GM21367 (cell line): Measurements from ENCODE around the gene IFNG-AS1.
A peak's percentile ranks its signal among the peaks of the same experiment; 100 is the strongest.

Source experiments
- ATAC-seq: cut with Tn5 transposase; IDR thresholded peaks from one replicate; pipeline ENCODE4 v1.9.1; 2021; ENCODE audit not compliant: unreplicated experiment

The IFNG-AS1 gene

DNA sequence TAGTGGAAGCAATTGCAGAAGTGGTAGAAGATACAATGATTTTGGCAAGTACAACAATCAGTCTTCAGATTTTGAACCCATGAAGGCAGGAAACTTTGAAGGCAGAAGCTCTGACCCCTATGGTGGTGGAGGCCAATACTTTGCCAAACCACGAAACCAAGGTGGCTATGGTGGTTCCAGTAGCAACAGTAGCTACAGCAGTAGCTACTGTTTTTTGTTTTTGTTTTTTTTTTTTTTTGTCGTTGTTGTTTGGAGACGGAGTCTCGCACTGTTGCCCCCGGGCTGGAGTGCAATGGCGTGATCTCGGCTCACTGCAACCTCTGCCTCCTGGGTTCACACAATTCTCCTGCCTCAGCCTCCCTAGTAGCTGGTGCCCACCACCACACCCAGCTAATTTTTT lies 47.4 kb downstream of the IFNG-AS1 start:
- ATAC-seq: no peak

DNA sequence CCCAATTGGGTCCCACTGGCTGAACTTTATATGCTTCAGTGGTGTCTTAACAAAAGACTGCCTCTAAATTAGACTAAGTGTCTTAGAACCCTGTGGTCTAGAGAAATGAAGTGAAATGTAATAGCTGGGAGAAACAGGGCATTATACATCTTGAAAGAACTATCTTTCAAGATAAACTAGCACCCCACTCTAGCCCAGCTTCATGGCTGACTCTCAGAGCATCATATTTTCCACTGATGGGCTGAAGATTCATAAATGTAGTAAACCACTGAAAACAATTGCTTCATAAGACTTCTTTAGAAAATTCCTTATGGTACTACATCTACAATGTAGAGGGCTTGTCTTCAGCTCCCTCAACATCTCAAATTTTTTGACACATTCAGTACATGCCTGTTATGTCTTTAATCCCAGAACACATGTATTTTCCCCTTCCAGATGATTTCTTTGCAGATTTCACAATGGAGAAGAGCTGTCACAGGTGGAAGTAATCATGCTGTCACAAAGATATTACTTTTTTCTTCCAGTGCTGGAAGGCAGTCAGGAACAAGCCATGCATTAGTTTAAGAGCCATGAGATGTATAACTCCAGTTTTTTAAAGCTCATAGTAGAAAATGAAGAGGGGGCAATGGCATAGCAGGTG lies 48.5 kb downstream of the IFNG-AS1 start:
- no peak for ATAC-seq

DNA sequence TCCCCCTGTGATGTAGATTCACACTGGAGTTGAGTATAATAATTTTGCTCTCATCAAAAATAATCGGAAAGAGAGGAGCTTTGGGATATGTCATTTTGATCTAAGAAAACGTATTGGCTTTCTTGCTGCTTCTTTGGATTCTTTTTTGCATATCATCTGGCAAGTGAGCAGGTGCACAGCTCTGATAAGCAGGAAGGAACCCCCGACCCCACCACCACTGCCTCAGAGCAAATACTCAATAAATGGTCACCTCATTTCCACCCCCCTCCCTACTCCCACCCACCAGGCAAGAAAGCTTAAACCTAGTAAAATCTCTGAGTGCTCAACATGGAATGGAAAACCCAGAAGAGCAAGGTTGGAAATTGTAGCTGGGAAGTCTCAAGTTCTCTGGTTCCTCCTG lies 49.4 kb downstream of the IFNG-AS1 start:
- ATAC-seq: no peak

DNA sequence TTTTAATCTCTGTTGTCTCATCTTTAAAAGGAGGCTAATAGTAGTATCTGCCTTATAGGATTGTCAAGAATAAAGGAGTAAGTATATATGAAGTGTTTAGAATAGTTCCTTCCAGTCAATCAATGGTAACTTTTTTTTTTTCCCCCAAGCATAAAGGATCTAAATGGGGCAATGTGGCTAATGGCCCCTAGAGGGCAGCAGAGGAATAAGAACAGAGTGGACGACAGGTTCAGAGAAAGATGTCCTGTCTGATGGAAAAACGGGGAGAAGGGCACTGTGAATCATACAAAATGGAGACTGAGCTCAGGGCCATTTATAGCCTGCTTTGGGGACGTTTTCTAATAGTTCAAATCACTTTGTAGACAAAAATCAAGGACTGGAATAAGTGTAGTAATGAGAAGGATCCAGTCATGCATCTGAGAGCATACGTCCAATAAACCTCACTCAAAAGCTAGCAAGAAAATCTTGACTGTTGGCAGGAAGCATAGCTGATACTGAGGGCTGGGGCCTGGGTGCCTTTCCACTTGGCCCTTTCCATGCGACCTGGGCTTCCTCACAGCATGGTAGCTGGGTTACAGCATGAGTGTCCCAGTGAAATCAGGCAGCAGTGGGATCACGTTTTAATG lies 51.3 kb downstream of the IFNG-AS1 start:
- ATAC-seq: no peak

DNA sequence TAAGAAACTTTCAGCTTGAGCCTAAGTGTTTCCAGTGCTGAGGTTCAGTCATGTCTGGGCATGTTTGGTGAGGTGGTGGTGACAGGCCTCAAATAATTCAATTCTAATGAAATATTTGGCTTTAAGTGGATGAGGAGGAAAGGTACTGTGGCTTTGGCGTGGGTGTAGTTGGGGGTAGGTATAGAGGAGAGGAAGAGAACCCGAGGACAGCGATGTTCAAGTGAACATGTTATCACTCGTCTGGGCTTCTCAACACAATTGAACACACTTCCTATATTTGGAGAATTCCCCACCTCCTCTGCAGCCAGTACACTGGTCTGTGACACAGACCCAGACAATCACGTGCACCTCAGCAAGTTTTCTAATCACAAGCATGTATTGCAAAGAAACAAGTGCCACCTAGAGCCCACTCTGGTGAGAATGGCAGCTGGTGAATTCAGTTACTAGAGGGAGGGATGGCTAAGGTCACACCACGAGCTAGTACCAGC lies 53.0 kb downstream of the IFNG-AS1 start:
- peak; percentile 65 for ATAC-seq

DNA sequence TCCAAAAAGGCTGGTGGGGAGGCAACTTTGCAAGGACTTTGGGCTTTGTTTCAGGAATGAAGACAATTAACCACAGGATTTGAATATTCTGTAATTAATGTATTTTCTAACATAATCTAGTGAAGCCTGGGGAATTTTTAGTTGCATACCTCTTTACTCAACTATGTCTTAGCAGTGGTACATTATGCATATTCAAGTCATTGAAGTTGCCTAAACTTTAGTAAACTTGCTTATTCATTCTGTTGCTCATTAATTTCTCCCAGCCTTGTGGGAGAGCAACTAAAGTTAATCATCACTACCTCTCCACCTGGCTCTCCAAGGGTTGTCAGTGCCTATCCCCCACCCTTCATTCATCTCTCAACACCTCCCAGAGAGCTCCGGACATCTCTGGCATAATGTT lies 54.2 kb downstream of the IFNG-AS1 start:
- no peak for ATAC-seq

DNA sequence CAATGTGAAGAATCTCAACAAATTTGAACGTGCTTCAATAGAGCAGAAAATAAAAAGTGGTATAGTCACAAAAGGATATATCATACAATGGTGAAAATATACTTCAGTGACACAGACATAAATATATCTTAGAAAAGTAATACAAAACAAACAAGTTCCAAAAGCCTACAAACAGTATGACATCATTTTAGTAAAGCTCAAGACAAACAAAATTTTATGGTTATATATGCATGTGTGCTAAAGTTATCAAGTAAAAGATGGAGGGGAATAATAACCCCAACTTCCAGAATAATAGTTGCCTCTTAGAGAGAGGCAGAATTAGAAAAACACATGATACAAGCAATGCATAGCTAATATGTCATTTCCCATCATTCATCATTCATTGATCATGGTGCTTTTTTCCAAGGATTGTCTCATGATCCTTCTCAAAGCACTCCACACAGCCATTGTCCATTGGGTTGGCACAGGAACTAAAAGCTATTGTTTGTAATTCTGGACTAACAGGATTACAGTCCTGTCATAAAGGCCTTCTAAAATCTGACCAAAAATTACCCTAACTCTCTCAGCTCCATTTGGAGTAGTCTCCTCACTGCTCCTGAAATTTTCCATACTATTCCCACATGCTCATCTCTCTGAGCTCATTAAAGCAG lies 59.5 kb downstream of the IFNG-AS1 start:
- ATAC-seq: no peak

DNA sequence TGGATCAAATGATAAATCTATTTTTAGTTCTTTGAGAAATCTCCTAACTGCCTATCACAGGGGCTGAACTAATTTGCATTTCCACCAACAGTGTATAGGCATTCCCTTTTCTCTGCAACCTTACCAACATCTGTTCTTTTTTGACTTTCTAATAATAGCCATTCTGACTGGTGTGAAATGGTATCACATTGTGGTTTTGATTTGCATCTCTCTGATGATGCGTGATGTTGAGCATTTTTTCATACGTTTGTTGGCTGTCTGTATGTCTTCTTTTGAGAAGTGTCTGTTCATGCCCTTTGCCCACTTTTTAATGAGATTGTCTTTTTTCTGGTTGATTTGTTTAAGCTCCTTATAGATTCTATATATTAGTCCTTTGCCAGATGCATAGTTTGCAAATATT lies 67.1 kb downstream of the IFNG-AS1 start:
- ATAC-seq: no peak

DNA sequence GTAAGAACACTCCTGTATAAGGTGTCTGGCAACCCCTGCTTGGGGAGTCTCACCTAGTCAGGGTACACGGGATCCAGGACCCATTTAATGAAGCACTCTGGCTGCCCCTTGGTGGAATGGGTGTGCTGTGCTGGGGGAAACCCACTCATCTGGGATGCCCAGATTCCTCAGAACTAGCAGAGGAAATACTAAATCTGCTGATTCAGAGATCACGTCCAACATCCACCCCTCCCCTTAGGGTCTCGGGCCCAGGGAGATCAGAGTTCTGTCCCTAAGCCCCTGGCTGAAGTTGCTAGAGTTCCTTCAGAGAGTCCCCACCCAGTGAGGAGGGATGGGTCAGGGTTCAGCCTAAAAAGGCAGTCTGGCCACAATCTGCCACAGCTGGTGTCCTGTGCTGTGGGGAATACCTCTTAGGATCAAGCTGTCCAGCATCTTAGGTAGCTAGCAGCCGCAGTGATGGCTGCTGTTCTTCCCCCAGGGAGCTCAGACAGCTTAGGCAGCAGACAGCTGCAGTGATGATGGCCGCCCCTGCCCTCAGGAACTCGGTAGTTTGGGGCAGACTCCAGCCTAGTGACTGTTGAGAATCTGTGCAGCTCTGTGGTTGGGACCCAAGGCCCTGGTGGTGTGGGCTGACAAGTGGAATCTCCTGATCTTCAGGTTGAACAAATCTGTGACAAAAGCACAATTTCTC lies 74.8 kb downstream of the IFNG-AS1 start:
- ATAC-seq: no peak

DNA sequence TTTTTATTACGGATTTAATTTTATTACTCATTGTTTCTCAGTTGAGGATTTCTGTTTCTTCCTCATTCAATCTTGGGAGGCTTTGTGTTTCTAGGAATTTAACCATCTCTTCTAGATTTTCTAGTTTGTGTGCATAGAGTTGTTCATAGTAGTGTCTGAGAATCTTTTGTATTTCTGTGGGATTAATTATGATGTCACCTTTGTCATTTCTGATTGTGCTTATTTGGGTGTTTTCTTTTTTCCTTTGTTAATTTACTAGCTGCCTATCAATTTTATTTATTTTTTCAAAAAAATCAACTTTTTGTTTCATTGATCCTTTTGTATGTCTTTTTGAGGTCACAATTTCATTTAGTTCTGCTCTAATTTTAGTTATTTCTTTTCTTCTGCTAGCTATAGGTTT lies 75.9 kb downstream of the IFNG-AS1 start:
- ATAC-seq: no peak

DNA sequence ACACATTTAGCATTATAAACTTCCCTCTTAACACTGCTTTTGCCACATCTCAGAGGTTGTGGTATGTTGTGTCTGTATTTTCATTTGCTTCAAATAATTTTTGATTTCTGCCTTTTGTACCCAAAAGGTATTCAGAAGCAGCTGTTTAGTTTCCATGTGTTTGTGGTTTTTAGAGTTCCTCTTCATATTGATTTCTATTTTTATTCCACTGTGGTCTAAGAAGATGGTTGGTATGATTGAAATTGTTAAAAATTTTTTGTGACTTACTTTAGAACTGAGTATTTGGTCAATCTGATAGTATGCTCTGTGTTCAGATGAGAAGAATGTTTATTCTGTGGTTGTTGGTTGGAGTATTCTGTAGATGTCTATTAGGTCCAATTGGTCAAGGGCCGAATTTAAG lies 76.4 kb downstream of the IFNG-AS1 start:
- no peak for ATAC-seq

DNA sequence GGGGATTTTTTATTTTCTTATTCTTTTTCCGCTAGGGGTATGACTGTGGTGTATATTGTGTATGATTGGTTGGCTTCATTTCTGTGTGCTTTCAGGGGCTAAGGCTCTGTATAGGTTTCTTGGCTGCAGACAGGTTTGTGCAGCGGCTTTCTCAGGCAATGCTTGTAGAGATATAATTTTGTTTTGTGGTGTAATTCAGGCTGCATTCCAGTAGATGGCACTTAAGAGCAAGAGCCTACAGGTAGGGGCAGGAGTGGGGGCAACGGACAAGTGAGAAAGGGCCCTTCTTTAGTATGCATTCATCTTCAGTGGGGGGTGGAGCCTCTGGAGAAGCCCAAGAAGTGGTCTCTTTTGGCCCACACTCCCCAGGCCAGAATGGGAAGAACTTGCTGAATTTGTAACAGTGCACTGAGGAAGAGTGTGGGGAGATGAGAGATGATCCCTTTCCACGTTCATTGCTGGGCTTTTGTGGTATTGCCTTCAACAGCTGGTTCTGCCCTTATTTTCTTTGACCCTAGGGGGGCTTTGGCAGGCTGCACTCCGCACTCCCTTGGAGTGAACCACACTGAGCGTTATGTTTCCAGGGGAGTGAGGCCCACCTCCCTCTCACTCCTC lies 78.6 kb downstream of the IFNG-AS1 start:
- no peak for ATAC-seq

DNA sequence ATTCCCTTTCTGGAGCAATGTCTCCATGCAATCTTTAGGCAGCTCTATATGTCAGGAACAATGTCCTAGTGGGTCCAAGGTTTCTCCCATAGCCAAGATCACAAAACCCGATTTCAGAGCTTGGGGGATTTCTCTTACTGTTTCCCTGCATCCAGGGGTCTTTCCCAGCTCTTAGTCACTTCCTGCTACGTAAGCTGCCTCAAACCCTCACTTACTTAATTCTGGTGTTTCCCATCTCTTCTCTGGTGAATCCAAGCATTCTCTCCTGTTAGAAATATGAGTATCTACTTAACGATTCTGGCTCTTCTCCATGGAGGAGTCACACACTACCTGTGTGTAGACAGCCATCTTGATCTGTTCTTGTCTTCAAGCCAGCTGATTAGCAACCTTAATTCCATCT lies 80.0 kb downstream of the IFNG-AS1 start:
- ATAC-seq: no peak
